ENCODE results near the gene CCDC149. TPM values are rescaled to one million over a fixed set of nuclear protein-coding genes. Genes with fewer than 3 reads are reported as not detected.

The CCDC149 gene
- total and polyA plus RNA-seq, 11 donors, result 5.8 to 14.7 (median 9.9) TPM

GRCh38 chr4:24770032-24770584 lies 142.7 kb downstream of the CCDC149 start:
- Histone ChIP-seq H3K27me3 (no peaks in the 10 kb centered on the region), H3K4me3 (no peak overlapping the region), H3K27ac (no peak overlapping the region), H3K9me3 (no peaks in the 10 kb centered on the region), H3K4me1 (no peaks in the 10 kb centered on the region), H3K36me3 (no peaks in the 10 kb centered on the region)
- DNase-seq (no peak), ATAC-seq (no peak)
- WGBS, 4 donors, result 71 to 86% (median 78%) methylated on average over 3 of the region's 3 CpGs
- TF ChIP-seq POLR2A (IDR thresholded peaks at IDR 0.05), result no peak
- TF ChIP-seq CTCF (IDR thresholded peaks at IDR 0.05), result no peak
- intact Hi-C loops (cut with DNase I), result no loop called here

GRCh38 chr4:24769571-24769970 lies 143.3 kb downstream of the CCDC149 start:
- WGBS, 4 donors, result 82 to 96% (median 83%) methylated on average over 2 of the region's 2 CpGs
- intact Hi-C loops (cut with DNase I), result no loop called here

GRCh38 chr4:24768604-24769003 lies 144.2 kb downstream of the CCDC149 start:
- H3K27ac ChIP-seq, result no peak overlapping the region
- H3K4me1 ChIP-seq, result peaks cover 0 to 2% (median 0%) of the 10 kb centered on the region in 12 donors
- DNase-seq (no peak), ATAC-seq (no peak)
- no peak for TF ChIP-seq POLR2A (IDR thresholded peaks at IDR 0.05)
- no peak for TF ChIP-seq CTCF (IDR thresholded peaks at IDR 0.05)
- H3K36me3 ChIP-seq, result no peaks in the 10 kb centered on the region
- no peaks in the 10 kb centered on the region for H3K27me3 ChIP-seq
- intact Hi-C loops (cut with DNase I), result no loop called here
- no peaks in the 10 kb centered on the region for H3K9me3 ChIP-seq
- H3K4me3 ChIP-seq, result no peak overlapping the region

More at GRCh38 chr4:24769571-24769970, 143.3 kb downstream of the CCDC149 start:
- DNase-seq, result no peak
- Histone ChIP-seq H3K9me3 (no peaks in the 10 kb centered on the region), H3K4me1 (no peaks in the 10 kb centered on the region), H3K27ac (no peak overlapping the region), H3K27me3 (no peaks in the 10 kb centered on the region), H3K4me3 (no peak overlapping the region), H3K36me3 (no peaks in the 10 kb centered on the region)
- ATAC-seq, result no peak
- TF ChIP-seq POLR2A (IDR thresholded peaks at IDR 0.05) (no peak), CTCF (IDR thresholded peaks at IDR 0.05) (no peak)

GRCh38 chr4:24768006-24768405 lies 144.8 kb downstream of the CCDC149 start:
- 84 to 87% (median 85%) methylated on average over 5 of the region's 5 CpGs for WGBS, 4 donors
- no peaks in the 10 kb centered on the region for H3K27me3 ChIP-seq
- intact Hi-C loops (cut with DNase I), result no loop called here

More at GRCh38 chr4:24768006-24768405, 144.8 kb downstream of the CCDC149 start:
- Histone ChIP-seq H3K4me3 (no peak overlapping the region), H3K36me3 (no peaks in the 10 kb centered on the region), H3K27ac (no peak overlapping the region), H3K9me3 (no peaks in the 10 kb centered on the region), H3K4me1 (peaks cover 0 to 2% (median 0%) of the 10 kb centered on the region in 12 donors)
- TF ChIP-seq POLR2A (IDR thresholded peaks at IDR 0.05) (no peak), CTCF (IDR thresholded peaks at IDR 0.05) (no peak)
- DNase-seq (no peak), ATAC-seq (no peak)

Measured in heart left ventricle (tissue), 16 donors.